Measurements from ENCODE around the gene MEA1.

Gene MEA1

DNA sequence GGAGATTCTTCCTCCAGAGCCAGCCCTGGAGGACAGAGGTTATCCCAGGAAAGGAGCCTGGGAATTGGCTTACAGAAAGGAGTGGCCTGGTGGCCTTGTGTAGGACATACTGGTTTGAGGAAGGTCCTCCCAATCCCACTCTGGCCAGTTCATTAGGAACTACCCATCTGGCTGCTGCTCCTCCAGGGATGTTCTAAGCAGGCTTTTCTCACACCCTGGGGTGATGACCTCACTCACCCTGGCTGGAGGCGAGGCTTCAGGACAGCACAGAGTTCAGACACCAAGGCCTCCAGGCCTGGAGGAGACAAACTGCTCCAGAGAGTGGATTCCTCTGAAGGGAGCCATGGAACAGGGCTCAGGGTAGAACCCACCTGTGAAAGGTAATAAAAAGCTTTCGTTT, 44.3 kb downstream of the MEA1 start:
- DNase-seq, result no peak

- no peak for DNase-seq
These were observed 45.0 kb downstream of the MEA1 start for GRCh38 chr6:42968783-42969182.

DNA sequence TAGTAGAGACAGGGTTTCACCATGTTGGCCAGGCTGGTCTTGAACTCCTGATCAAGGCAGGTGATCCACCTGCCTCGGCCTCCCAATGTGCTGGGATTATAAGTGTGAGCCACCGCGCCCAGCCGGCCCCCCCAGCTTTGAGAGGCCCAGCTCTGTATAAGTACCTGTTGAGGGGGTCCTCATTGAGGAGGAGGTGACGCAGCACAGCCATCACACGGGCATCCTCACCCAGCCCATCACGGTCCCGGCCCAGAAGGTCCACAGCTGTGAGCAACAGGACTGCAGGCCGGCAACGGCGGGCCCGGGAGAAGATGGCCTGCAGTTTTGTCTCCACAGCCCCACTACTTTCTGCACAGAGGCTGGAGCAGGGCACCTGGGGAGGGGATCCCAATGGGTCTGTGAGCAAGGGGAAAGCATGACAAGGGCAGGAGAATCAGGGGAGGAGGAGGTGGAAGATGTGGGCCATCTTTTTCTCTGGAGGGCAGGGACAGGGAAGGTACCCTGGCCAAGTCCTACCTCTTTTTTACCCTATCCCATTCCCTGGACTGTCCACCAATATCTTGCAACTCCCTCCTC, 45.5 kb downstream of the MEA1 start:
- no peak for DNase-seq

DNA sequence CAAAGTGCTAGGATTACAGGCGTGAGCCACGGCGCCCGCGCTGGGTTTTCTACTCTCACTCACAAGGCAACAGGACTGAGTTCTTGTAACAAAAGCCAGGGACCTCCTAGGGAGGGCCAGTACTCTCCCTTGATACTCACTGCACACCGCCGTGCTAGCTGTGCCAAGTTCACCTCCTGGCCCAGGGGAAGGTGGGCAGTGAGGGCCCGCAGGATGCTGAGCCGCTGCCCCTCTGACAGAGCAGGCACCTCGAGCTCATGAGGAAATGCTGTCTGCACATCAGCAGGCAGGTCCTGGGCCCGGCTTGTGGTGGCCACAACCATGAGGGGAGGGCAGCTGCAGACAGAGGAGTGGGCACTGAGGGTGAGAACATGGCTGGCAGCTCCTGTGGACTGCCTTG, 46.5 kb downstream of the MEA1 start:
- DNase-seq, result no peak

DNA sequence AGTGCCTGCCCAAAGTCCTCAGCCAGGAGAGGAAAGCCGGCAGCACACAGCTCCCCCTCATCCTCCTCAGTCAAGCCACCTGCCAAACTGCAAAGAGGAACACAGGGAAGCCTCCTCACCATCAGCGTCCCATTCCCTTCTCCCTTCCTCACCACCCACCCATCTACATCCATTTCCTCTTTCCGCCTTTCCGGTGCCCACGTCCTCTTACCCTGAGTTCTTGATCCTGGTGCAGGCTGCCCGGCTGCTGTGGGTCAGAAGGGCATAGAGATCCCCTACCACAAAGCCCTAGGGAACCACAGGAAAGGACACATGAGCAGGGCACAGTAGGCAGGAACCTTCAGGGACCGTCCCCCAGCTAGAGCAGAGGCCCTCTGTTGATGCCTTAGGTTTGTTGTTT, 47.2 kb downstream of the MEA1 start:
- no peak for DNase-seq

DNA sequence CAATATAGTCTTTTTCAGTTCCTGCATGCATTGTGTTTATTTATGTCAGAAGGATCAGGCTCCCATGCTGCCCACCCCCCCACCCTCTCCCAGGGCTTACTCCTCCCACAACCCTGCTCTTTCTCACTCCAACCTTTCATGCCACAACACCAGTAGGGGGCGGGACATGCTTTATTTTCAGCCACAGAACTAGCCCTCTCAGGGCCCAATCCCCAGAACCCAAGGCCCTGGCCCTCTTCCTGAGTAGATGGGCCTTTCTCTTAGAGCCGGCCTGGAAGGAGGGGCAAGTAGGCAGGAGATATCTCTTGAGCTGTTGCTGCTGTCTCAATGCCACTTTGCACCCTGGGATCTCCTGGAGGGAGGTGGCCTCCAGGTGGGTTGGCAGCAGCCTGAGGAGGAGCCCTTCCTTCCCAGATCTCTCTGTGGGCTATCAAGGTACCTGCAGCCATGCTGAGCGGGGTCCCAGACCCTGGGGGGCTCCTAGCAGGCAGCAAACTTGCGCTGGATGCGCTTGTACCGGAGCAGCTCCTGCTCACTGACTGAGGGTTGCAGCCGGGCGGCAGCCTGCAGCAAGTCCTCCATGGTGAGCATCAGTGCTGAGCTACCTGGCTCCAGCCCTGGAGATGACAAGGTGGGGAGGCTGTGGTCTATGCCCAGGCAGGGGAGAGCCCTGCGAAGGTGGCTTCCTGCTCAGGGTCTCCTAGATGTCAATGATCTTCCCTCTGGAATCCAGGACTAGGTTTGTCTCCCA, 49.7 kb downstream of the MEA1 start:
- DNase-seq, result no peak

GRCh38 chr6:42963179-42963854, 50.4 kb downstream of the MEA1 start:
- no peak for DNase-seq

DNA sequence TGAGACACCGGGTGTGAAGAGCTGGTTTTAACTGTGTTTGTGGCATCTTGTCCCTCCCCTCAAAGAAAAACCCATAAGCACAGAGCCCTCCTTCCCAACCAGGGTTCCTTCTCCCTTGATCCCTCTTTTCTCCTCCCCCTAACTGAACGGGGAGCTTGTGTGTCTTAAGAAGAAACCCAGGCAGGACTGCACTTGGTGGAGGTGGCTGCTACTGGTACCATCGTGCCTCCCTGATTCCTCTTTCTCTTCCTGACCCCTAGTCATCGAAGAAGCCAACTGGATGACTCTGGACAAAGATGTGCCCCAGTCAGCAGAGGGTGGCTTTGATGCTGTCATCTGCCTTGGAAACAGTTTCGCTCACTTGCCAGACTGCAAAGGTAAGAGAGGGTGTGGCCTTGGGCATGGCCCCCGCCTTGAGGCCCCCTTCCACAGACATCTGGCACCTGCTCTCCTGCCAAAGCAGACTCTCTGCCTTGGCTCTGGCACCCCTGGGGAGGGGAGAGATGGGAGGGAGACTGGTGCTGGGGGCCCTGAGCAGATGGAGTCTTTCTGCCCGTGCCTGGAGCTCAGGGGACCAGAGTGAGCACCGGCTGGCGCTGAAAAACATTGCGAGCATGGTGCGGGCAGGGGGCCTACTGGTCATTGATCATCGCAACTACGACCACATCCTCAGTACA, 51.1 kb downstream of the MEA1 start:
- no peak for DNase-seq

- DNase-seq, result no peak
These were observed 51.6 kb downstream of the MEA1 start for GRCh38 chr6:42962096-42962495.
